ENCODE results near the gene RPUSD4.

GRCh38 chr11:126229858-126230540 is 18.5 kb upstream of the RPUSD4 start:
- TF ChIP-seq CTCF (IDR thresholded peaks at IDR 0.05) = no peak
- no peak for TF ChIP-seq POLR2A (IDR thresholded peaks at IDR 0.05)
